GM12875 (cell line): ENCODE data around the gene ATOH8.

ENCODE experiments used
- H3K4me3 ChIP-seq: one replicate; pipeline ENCODE4 v1.5.1; 2011; ENCODE audit warnings: low read depth, low read length, control low read depth
- CTCF ChIP-seq: IDR thresholded peaks from 2 replicates; pipeline ENCODE4 v1.5.1; 2011; ENCODE audit warnings: low read depth, mild to moderate bottlenecking, control low read depth, inconsistent platforms, low read length, moderate library complexity, borderline replicate concordance; ENCODE audit not compliant: insufficient read depth

ATOH8 gene

GRCh38 chr2:85730686-85731230 lies 23.0 kb upstream of the ATOH8 start:
- TF ChIP-seq CTCF: no peak
- H3K4me3 ChIP-seq: no peak overlapping the region

DNA sequence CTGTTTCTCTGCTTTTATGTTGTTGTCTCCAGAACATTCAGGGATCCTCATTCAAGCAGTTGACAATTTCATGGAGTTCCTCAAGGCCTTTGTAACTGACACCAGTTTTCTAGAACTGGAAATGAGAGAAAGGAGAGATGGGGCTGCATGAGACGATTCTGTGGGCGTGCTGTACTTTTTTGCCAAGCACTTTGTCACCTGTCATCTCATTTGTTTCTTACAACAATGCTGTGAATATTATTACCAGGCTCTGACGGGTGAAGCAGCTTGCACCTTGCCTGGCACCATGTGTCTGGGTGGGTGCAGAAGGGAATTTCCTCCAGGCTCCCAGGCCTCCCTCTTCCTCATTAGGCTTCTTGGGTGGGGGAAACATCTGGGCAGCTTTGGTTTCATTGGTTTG lies 22.2 kb upstream of the ATOH8 start:
- TF ChIP-seq CTCF: no peak
- H3K4me3 ChIP-seq: no peak overlapping the region

GRCh38 chr2:85732467-85733120 lies 21.2 kb upstream of the ATOH8 start:
- no peak overlapping the region for H3K4me3 ChIP-seq
- no peak for TF ChIP-seq CTCF

DNA sequence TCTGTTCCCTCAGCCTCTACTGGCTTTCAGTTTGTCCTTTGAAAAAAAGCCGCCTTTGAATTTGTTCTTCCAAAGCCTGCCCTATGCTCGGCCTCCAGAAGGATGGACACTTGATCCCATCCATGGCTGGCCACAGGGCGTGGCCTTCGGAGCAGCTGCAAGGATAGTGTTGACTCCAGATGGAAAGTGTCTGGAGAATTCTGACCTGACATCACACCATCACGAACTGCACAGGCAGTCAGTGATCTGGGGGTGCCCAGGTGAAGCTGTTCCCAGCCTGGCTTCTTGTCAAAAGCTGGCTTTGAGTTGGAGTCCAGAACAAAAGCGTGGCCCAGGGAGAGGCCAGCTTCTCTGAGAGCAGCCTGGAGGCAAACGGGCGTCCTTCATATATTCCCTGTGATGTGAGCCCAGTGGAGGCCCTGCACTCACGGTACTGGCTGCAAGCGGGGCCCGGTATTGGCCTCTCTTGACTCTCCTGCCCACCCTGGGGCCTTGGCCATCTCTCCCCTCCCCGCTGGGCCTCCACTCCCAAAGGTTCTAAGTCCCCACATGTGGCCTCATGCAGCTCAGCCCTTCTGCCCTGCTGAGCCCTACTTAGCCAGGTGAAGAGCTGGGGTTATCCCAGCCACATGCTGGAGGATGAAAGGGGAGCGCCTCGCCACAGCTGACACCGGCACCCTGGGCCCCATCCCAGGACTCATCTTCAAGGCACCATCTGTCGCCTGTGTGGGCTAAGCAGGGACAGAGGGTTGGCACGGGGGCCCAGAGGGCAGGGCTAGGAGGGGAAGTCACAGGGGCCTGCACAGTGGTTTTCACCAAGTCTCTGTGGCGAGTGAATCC lies 20.4 kb upstream of the ATOH8 start:
- no peak for TF ChIP-seq CTCF
- H3K4me3 ChIP-seq: no peak overlapping the region

GRCh38 chr2:85734015-85734414 lies 19.8 kb upstream of the ATOH8 start:
- no peak for TF ChIP-seq CTCF
- H3K4me3 ChIP-seq: no peak overlapping the region

DNA sequence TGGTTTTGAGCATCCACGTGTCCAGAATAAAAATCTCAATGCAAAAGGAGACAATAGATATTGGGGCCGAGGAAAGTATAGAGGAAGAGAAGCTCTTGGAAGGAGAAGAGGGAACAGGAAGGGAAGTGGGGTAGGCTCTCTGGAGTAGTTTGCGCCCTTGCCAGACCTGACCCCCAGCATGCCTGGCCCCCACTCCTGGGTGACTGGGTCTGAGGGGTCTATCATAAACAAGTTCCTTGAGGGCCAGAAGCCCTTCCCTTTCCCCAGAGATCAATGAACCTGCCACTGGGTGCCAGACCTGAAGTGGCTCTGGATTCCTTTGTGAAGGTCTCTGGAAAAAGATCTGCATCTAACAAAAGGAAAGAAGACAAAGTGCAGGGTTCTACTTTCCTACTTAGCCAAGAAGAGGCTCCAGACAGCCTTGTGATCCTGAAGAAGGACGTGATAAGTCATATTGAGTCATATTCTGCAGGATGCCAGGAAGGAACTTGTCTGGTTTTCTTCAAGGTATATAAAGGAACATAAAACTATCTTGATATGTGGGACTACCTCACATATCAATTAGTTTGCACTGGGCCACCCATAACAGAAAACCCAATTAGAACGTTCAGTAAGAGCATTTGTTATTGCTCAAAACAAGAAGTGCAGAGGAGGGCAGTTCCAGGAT lies 18.7 kb upstream of the ATOH8 start:
- H3K4me3 ChIP-seq: no peak overlapping the region
- no peak for TF ChIP-seq CTCF
